Measurements from ENCODE around the gene PCDHGA2.
"Not testable (repeated sequence)": the region's sequence is repeated elsewhere in the genome, so short reads cannot be mapped to it uniquely, and the experiment has no call there.

PCDHGA2 gene

DNA sequence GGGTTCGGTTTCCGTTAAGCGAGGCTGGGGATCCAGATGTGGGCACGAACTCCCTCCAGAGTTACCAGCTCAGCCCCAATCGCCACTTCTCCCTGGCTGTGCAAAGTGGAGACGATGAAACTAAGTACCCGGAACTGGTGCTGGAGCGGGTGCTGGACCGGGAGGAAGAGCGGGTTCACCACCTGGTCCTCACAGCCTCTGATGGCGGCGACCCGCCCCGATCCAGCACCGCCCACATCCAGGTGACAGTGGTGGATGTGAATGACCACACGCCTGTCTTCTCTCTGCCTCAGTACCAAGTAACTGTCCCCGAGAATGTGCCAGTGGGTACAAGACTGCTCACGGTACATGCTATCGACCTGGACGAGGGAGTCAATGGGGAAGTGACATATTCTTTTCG is 44.8 kb downstream of the PCDHGA2 start:
- no peak for DNase-seq (ENCODE audit: low spot score)

DNA sequence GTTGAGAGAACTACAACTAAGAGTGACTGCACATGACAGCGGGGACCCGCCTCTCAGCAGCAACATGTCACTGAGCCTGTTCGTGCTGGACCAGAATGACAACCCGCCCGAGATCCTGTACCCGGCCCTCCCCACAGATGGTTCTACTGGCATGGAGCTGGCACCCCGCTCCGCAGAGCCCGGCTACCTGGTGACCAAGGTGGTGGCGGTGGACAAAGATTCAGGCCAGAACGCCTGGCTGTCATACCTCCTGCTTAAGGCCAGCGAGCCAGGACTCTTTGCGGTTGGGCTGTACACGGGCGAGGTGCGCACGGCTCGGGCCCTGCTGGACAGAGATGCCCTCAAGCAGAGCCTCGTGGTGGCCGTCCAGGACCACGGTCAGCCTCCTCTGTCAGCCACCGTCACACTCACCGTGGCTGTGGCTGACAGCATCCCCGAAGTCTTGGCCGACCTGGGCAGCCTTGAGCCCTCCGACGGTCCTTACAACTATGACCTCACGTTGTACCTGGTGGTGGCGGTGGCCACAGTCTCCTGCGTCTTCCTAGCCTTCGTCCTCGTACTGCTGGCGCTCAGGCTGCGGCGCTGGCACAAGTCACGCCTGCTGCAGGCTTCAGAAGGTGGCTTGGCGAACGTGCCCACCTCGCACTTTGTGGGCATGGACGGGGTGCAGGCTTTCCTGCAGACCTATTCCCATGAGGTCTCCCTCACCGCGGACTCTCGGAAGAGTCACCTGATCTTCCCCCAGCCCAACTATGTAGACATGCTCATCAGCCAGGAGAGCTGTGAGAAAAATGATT is 46.1 kb downstream of the PCDHGA2 start:
- DNase-seq (ENCODE audit: low spot score) = no peak

DNA sequence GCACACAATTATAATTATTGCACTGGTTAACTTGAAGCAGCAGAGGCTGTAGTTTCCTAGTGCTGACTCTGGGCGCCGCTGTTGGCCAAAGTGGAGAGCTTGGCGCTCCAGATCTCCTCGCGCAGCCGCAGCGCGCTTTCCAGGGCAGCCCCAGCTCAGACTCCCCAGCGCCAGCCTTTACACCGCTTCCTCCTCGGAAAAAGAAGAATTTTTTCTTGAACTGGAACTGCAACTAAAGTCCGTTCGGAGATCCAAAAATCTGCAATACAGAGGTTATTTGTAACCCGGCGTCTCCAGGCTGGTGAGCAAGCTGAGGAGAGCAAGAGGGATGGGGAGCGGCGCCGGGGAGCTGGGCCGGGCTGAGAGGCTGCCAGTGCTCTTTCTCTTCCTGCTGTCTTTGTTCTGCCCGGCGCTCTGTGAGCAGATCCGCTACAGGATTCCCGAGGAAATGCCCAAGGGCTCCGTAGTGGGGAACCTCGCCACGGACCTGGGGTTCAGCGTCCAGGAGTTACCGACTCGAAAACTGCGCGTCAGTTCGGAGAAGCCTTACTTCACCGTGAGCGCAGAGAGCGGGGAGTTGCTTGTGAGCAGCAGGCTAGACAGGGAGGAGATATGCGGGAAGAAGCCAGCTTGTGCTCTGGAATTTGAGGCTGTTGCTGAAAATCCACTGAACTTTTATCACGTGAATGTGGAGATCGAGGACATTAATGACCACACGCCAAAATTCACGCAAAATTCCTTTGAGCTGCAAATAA is 49.2 kb downstream of the PCDHGA2 start, which contains the start of gene PCDHGB4:
Gene PCDHGB4 (plus strand): TSS at position 142 of the 755 bp plus-strand sequence. CDS start 187 bp downstream, at position 329.
- DNase-seq (ENCODE audit: low spot score) = not testable (repeated sequence)

DNA sequence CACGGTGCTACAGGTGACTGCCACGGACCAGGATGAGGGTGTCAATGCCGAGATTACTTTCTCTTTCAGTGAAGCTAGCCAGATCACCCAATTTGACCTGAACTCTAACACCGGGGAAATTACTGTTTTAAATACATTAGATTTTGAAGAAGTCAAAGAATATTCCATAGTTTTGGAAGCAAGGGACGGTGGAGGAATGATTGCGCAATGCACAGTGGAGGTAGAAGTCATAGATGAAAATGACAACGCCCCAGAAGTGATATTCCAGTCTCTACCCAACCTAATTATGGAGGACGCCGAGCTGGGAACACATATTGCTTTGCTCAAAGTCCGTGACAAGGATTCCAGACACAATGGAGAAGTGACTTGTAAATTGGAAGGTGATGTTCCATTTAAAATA is 50.1 kb downstream of the PCDHGA2 start:
- DNase-seq (ENCODE audit: low spot score) = no peak

DNA sequence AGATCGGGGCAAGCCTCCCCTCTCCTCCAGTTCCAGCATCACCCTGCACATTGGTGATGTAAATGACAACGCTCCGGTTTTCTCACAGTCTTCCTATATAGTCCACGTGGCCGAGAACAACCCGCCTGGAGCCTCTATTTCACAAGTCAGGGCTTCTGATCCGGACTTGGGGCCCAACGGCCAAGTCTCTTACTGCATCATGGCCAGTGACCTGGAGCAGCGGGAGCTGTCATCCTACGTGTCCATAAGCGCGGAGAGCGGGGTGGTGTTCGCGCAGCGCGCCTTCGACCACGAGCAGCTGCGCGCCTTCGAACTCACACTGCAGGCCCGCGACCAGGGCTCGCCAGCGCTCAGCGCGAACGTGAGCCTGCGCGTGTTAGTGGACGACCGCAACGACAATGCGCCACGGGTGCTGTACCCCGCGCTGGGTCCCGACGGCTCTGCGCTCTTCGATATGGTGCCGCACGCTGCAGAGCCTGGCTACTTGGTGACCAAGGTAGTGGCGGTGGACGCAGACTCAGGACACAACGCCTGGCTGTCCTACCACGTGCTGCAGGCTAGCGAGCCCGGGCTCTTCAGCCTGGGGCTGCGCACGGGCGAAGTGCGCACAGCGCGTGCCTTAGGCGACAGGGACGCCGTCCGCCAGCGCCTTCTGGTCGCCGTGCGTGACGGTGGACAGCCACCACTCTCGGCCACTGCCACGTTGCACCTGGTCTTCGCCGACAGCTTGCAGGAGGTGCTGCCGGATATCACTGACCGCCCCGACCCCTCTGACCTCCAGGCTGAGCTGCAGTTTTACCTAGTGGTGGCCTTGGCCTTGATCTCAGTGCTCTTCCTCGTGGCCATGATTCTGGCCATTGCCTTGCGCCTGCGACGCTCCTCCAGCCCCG is 50.8 kb downstream of the PCDHGA2 start:
- DNase-seq (ENCODE audit: low spot score) = no peak

DNA sequence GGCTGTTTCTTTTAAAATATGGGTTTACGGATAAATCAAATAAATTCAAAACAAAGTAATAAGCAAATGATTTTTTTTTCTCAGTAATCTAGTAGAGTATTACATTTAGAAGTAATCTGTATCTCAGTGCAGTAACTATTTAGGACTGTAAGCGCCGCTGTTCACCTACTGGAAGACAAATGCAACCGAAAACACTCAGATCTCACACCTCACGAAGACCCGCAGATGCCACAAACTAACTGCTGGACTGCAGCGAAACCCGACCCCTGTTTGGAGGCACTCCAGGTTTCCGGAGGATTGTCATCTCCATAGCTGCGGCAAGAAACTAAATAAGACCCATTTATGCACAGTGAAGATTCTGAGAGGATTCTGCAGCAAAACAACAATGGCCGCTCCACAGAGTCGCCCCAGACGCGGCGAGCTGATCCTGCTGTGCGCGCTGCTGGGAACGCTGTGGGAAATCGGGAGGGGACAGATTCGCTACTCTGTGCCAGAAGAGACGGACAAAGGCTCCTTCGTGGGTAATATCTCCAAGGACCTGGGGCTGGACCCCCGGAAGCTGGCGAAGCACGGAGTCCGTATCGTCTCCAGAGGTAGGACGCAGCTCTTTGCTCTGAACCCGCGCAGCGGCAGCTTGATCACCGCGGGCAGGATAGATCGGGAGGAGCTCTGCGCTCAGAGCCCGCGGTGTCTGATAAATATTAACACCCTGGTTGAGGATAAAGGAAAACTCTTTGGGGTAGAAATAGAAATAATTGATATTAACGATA is 54.1 kb downstream of the PCDHGA2 start, which contains the start of gene PCDHGA8:
Gene PCDHGA8 (plus strand): TSS at position 205 of the 770 bp plus-strand sequence. CDS start 181 bp downstream, at position 386.
- DNase-seq (ENCODE audit: low spot score) = no peak

All from kidney capillary endothelial cell (primary cell).